ENCODE data around the gene SH3D21.

Gene SH3D21

GRCh38 chr1:36323636-36324352 lies 17.6 kb downstream of the SH3D21 start, which contains the start of gene EVA1B:
EVA1B (minus strand) TSS chr1:36323645; CDS start chr1:36323037, 608 bp downstream.
- Histone ChIP-seq H3K4me3 (ENCODE audit: low read length) (peak within 1 kb of the TSS; percentile 64), H3K4me2 (ENCODE audit: low read length) (peak within 1 kb of the TSS; percentile 59), H2AFZ (ENCODE audit: low read depth, low read length) (no peak within 1 kb of the TSS), H3K9me3 (ENCODE audit: insufficient read depth, low read length) (no peaks in the 10 kb centered on the region), H4K20me1 (ENCODE audit: insufficient read depth, low read length) (no peaks in the 10 kb centered on the region), H3K27me3 (ENCODE audit: low read depth, low read length) (no peaks in the 10 kb centered on the region), H3K9ac (ENCODE audit: low read length) (no peak within 1 kb of the TSS; the same call in 1 of the 2 replicates), H3K79me2 (ENCODE audit: low read length) (no peaks in the 10 kb centered on the region), H3K4me1 (ENCODE audit: low read length) (no peaks in the 10 kb centered on the region), H3K36me3 (replicated peaks; ENCODE audit: low read depth, low read length) (no peaks in the 10 kb centered on the region), H3K27ac (ENCODE audit: low read length) (no peak within 1 kb of the TSS)
- TF ChIP-seq, protein P1, sequence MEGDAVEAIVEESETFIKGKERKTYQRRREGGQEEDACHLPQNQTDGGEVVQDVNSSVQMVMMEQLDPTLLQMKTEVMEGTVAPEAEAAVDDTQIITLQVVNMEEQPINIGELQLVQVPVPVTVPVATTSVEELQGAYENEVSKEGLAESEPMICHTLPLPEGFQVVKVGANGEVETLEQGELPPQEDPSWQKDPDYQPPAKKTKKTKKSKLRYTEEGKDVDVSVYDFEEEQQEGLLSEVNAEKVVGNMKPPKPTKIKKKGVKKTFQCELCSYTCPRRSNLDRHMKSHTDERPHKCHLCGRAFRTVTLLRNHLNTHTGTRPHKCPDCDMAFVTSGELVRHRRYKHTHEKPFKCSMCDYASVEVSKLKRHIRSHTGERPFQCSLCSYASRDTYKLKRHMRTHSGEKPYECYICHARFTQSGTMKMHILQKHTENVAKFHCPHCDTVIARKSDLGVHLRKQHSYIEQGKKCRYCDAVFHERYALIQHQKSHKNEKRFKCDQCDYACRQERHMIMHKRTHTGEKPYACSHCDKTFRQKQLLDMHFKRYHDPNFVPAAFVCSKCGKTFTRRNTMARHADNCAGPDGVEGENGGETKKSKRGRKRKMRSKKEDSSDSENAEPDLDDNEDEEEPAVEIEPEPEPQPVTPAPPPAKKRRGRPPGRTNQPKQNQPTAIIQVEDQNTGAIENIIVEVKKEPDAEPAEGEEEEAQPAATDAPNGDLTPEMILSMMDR (IDR thresholded peaks at IDR 0.05; ENCODE audit: low read depth, low read length), result no peak

GRCh38 chr1:36324353-36324703 lies 18.2 kb downstream of the SH3D21 start:
- Histone ChIP-seq H3K27ac (ENCODE audit: low read length) (no peak overlapping the region), H3K9ac (ENCODE audit: low read length) (no peak overlapping the region), H4K20me1 (ENCODE audit: insufficient read depth, low read length) (no peaks in the 10 kb centered on the region), H2AFZ (ENCODE audit: low read depth, low read length) (no peak overlapping the region), H3K4me1 (ENCODE audit: low read length) (no peaks in the 10 kb centered on the region), H3K4me3 (ENCODE audit: low read length) (no peak overlapping the region), H3K9me3 (ENCODE audit: insufficient read depth, low read length) (no peaks in the 10 kb centered on the region), H3K4me2 (ENCODE audit: low read length) (no peak overlapping the region), H3K27me3 (ENCODE audit: low read depth, low read length) (no peaks in the 10 kb centered on the region), H3K79me2 (ENCODE audit: low read length) (no peaks in the 10 kb centered on the region), H3K36me3 (replicated peaks; ENCODE audit: low read depth, low read length) (no peaks in the 10 kb centered on the region)
- no peak for TF ChIP-seq EZH2phosphoT487 (IDR thresholded peaks at IDR 0.05; ENCODE audit: low read depth)
- TF ChIP-seq, protein P1 (IDR thresholded peaks at IDR 0.05; ENCODE audit: low read depth, low read length), result no peak

- Histone ChIP-seq H3K9ac (ENCODE audit: low read length) (no peak overlapping the region), H3K27ac (ENCODE audit: low read length) (no peak overlapping the region), H3K4me3 (ENCODE audit: low read length) (no peak overlapping the region), H3K4me2 (ENCODE audit: low read length) (no peak overlapping the region), H3K27me3 (ENCODE audit: low read depth, low read length) (no peaks in the 10 kb centered on the region), H4K20me1 (ENCODE audit: insufficient read depth, low read length) (no peaks in the 10 kb centered on the region), H3K79me2 (ENCODE audit: low read length) (no peaks in the 10 kb centered on the region), H3K9me3 (ENCODE audit: insufficient read depth, low read length) (no peaks in the 10 kb centered on the region), H3K4me1 (ENCODE audit: low read length) (no peaks in the 10 kb centered on the region), H2AFZ (ENCODE audit: low read depth, low read length) (no peak overlapping the region), H3K36me3 (replicated peaks; ENCODE audit: low read depth, low read length) (no peaks in the 10 kb centered on the region)
- no peak for TF ChIP-seq EZH2phosphoT487 (IDR thresholded peaks at IDR 0.05; ENCODE audit: low read depth)
- TF ChIP-seq, protein P1 (IDR thresholded peaks at IDR 0.05; ENCODE audit: low read depth, low read length), result no peak
Observed at GRCh38 chr1:36326499-36326898, 20.3 kb downstream of the SH3D21 start.

GRCh38 chr1:36327421-36328087 lies 21.4 kb downstream of the SH3D21 start:
- H3K9me3 ChIP-seq (ENCODE audit: insufficient read depth, low read length), result no peaks in the 10 kb centered on the region
- no peak overlapping the region for H3K4me2 ChIP-seq (ENCODE audit: low read length)
- no peak overlapping the region for H2AFZ ChIP-seq (ENCODE audit: low read depth, low read length)
- H3K4me3 ChIP-seq (ENCODE audit: low read length), result no peak overlapping the region
- H3K79me2 ChIP-seq (ENCODE audit: low read length), result no peaks in the 10 kb centered on the region
- no peak overlapping the region for H3K9ac ChIP-seq (ENCODE audit: low read length)
- no peaks in the 10 kb centered on the region for H3K4me1 ChIP-seq (ENCODE audit: low read length)
- H3K27me3 ChIP-seq (ENCODE audit: low read depth, low read length), result 0 out of 2 replicates have a peak, but pooled peaks cover 3% of the 10 kb centered on the region
- TF ChIP-seq EZH2phosphoT487 (IDR thresholded peaks at IDR 0.05; ENCODE audit: low read depth), result no peak
- TF ChIP-seq, protein P1 (IDR thresholded peaks at IDR 0.05; ENCODE audit: low read depth, low read length), result no peak
- H4K20me1 ChIP-seq (ENCODE audit: insufficient read depth, low read length), result no peaks in the 10 kb centered on the region
- H3K27ac ChIP-seq (ENCODE audit: low read length), result no peak overlapping the region
- H3K36me3 ChIP-seq (replicated peaks; ENCODE audit: low read depth, low read length), result no peaks in the 10 kb centered on the region

Measured in OCI-LY3 (cell line).